Endothelial cell of umbilical vein (primary cell): ENCODE data around the gene EYS. TPM values are rescaled to one million over a fixed set of nuclear protein-coding genes. Genes with fewer than 3 reads are reported as not detected.

Source experiments
- BruUV-seq: library from RNA; stranded (reverse); fragments of 400-500 nt; replicated peaks from 2 replicates; lab custom pipeline; 2021; lab: Mats Ljungman, UMichigan
- CTCF ChIA-PET: fragments of 300-600, 350-600 bp; sonication (Branson Sonifier 250); formaldehyde crosslinking; loops from one replicate; lab custom pipeline; 2021; ENCODE audit warnings: antibody characterized with exemption, inconsistent platforms; lab: Charles Lee
- POLR2A ChIA-PET: fragments of 300-600, 350-600 bp; sonication (Branson Sonifier 250); formaldehyde crosslinking; loops from one replicate; lab custom pipeline; 2021; ENCODE audit warnings: antibody characterized with exemption, inconsistent platforms; lab: Charles Lee
- DNase-seq: peaks from one replicate; pipeline ENCODE4 v3.0.0-alpha.2; 2011; ENCODE audit warnings: low read depth, low spot score
- FAIRE-seq: peaks from 2 replicates; lab custom pipeline; 2011; peaks lifted over from hg19 to GRCh38; lab: Jason Lieb, UNC
- H2AFZ ChIP-seq: 2 replicates; pipeline ENCODE4 v1.6.0; 2012; ENCODE audit warnings: low read depth, low read length, control low read depth, inconsistent platforms
- H3K27ac ChIP-seq: 2 replicates; pipeline ENCODE4 v1.5.1; 2011; ENCODE audit warnings: low read depth, mild to moderate bottlenecking, control low read depth, low read length, moderate library complexity; ENCODE audit not compliant: insufficient read depth
- H3K27me3 ChIP-seq, 2 experiments: 2 replicates each; pipeline versions ENCODE4 v1.6.0 to v1.6.1; 2011; ENCODE audit warnings: low read length in 2 of 2, mixed read lengths in 1 of 2; ENCODE audit not compliant: control insufficient read depth in 2 of 2, insufficient read depth in 2 of 2
- H3K36me3 ChIP-seq, 2 experiments: 2 replicates in 1 of 2; 3 replicates in 1 of 2; pipeline ENCODE4 v1.5.1; 2011; ENCODE audit warnings: low read length in 2 of 2, mild to moderate bottlenecking in 1 of 2, moderate library complexity in 1 of 2; ENCODE audit not compliant: control insufficient read depth in 2 of 2, insufficient read depth in 2 of 2; ENCODE audit errors: extremely low read depth in 1 of 2
- H3K4me1 ChIP-seq: 3 replicates; pipeline ENCODE4 v1.5.1; 2011; ENCODE audit warnings: mild to moderate bottlenecking, low read length; ENCODE audit not compliant: control insufficient read depth, insufficient read depth; ENCODE audit errors: extremely low read depth
- H3K4me2 ChIP-seq: 2 replicates; pipeline ENCODE4 v1.6.1; 2011; ENCODE audit warnings: low read length, control low read depth, mixed read lengths; ENCODE audit not compliant: insufficient read depth
- H3K4me3 ChIP-seq, 3 experiments: fragments of 200-600 bp in 1 of 3; sonication (generic), shearing (Covaris generic) in 1 of 3; replicated peaks in 1 of 3; 2 replicates each; pipeline ENCODE4 v1.5.1; 2011 to 2016; ENCODE audit warnings: control low read depth in 3 of 3, low read length in 3 of 3, mild to moderate bottlenecking in 2 of 3, inconsistent platforms in 1 of 3, low read depth in 1 of 3, moderate library complexity in 1 of 3; ENCODE audit not compliant: insufficient read depth in 1 of 3
- H3K79me2 ChIP-seq: 2 replicates; pipeline ENCODE4 v1.6.0; 2012; ENCODE audit warnings: low read length, inconsistent platforms; ENCODE audit not compliant: control insufficient read depth, insufficient read depth
- H3K9ac ChIP-seq: replicated peaks from 2 replicates; pipeline ENCODE3; 2011; ENCODE audit warnings: low read length, control low read depth; ENCODE audit not compliant: insufficient read depth; ENCODE audit errors: extremely low read depth
- H3K9me1 ChIP-seq: replicated peaks from 3 replicates; pipeline ENCODE4 v1.6.0; 2011; ENCODE audit warnings: mild to moderate bottlenecking, low read length; ENCODE audit not compliant: control insufficient read depth, insufficient read depth; ENCODE audit errors: extremely low read depth
- H3K9me3 ChIP-seq: replicated peaks from 2 replicates; pipeline ENCODE4 v1.5.1; 2012; ENCODE audit warnings: low read length, inconsistent platforms; ENCODE audit not compliant: control insufficient read depth, insufficient read depth
- H4K20me1 ChIP-seq: replicated peaks from 2 replicates; pipeline ENCODE3; 2011; ENCODE audit warnings: mild to moderate bottlenecking, low read length; ENCODE audit not compliant: control insufficient read depth, insufficient read depth; ENCODE audit errors: extremely low read depth
- CTCF ChIP-seq, 2 donors: IDR thresholded peaks; 1 replicate in 1 of 2; 2 replicates in 1 of 2; pipeline ENCODE4 v1.5.1; 2011; ENCODE audit warnings: low read length in 2 of 2, mild to moderate bottlenecking in 2 of 2, moderate library complexity in 2 of 2, control low read depth in 1 of 2, inconsistent platforms in 1 of 2, low read depth in 1 of 2; ENCODE audit not compliant: insufficient read depth in 1 of 2; ENCODE audit errors: extremely low read depth in 1 of 2
- EZH2 ChIP-seq: IDR thresholded peaks from 2 replicates; pipeline ENCODE4 v1.6.1; 2012; ENCODE audit warnings: borderline replicate concordance, low read depth, mild to moderate bottlenecking, moderate library complexity, low read length, inconsistent platforms; ENCODE audit not compliant: severe bottlenecking
- FOS ChIP-seq: IDR thresholded peaks from 2 replicates; pipeline ENCODE4 v1.6.1; 2011; ENCODE audit warnings: mild to moderate bottlenecking, low read length, moderate library complexity, borderline replicate concordance; ENCODE audit not compliant: insufficient read depth
- GATA2 ChIP-seq: IDR thresholded peaks from 2 replicates; pipeline ENCODE4 v1.7.0; 2011; ENCODE audit warnings: low read depth, mild to moderate bottlenecking, moderate library complexity, mixed read lengths, low read length; ENCODE audit not compliant: insufficient read length, insufficient read depth
- JUN ChIP-seq: IDR thresholded peaks from 2 replicates; pipeline ENCODE4 v1.6.1; 2011; ENCODE audit warnings: borderline replicate concordance, low read depth; ENCODE audit not compliant: insufficient read length, insufficient read depth
- MAX ChIP-seq: IDR thresholded peaks from 2 replicates; pipeline ENCODE4 v1.6.1; 2011; ENCODE audit not compliant: insufficient read depth, insufficient read length
- MYC ChIP-seq: IDR thresholded peaks from one replicate; pipeline ENCODE4 v1.6.1; 2011; ENCODE audit warnings: mild to moderate bottlenecking, low read depth, low read length
- POLR2A ChIP-seq: IDR thresholded peaks from 2 replicates; pipeline ENCODE4 v1.6.1; 2012; ENCODE audit warnings: low read depth, mild to moderate bottlenecking, control low read depth, low read length
- POLR2AphosphoS5 ChIP-seq: IDR thresholded peaks from 2 replicates; pipeline ENCODE4 v1.6.1; 2012; ENCODE audit warnings: low read depth, mild to moderate bottlenecking, control low read depth, low read length, moderate library complexity; ENCODE audit not compliant: insufficient read depth
- dilution Hi-C: fragments of 300-500 bp; cut with MboI; formaldehyde crosslinking; loops from one replicate; pipeline ENCODE4 v1.15.0; 2019; ENCODE audit warnings: low sequenced_read_pairs; ENCODE audit not compliant: extremely low pct_ligation_motif_present
- intact Hi-C: fragments of 100-400 bp; cut with micrococcal nuclease; formaldehyde crosslinking; loops from one replicate; pipeline ENCODE4 v1.10.0; 2022
- polyA plus RNA-seq, 4 experiments: library from polyadenylated mRNA; depleted of rRNA in 3 of 4; stranded (reverse) in 3 of 4; unstranded in 1 of 4; fragments of >200 nt; gene quantifications; 2 replicates each; pipeline versions ENCODE4 v1.2.1 to v1.2.3, GENCODE V29; 2011 to 2012; ENCODE audit warnings: missing spikeins in 1 of 4
- total RNA-seq: library from RNA; stranded (reverse); gene quantifications from 2 replicates; pipeline ENCODE4 v1.2.3, GENCODE V29; 2021

EYS gene
- total and polyA plus RNA-seq, 2 donors (not counting 3 experiments of a cell fraction or from before 2014, with no cell fraction given): 0.01 to 0.27 TPM

GRCh38 chr6:65667916-65668656, 38.9 kb downstream of the EYS start:
- Histone ChIP-seq H3K9me3 (no peaks in the 10 kb centered on the region), H3K4me2 (no peak overlapping the region), H3K9ac (no peak overlapping the region), H3K36me3 (no peaks in the 10 kb centered on the region), H3K79me2 (no peaks in the 10 kb centered on the region), H3K27ac (no peak overlapping the region), H4K20me1 (no peaks in the 10 kb centered on the region), H3K9me1 (no peaks in the 10 kb centered on the region), H3K4me1 (no peaks in the 10 kb centered on the region), H2AFZ (no peak overlapping the region), H3K27me3 (no peaks in the 10 kb centered on the region), H3K4me3 (no peak overlapping the region)
- DNase-seq (no peak), FAIRE-seq (no peak)
- intact Hi-C loops (no loop called here), dilution Hi-C loops (no loop called here)
- ChIA-PET POLR2A (no interaction called here), CTCF (no interaction called here)
- TF ChIP-seq MYC: no peak
- TF ChIP-seq EZH2: no peak
- TF ChIP-seq GATA2: no peak
- TF ChIP-seq MAX: no peak
- TF ChIP-seq POLR2A: no peak
- no peak for TF ChIP-seq CTCF (IDR thresholded peaks at IDR 0.05; ENCODE audit: extremely low read depth in 1 of 2, insufficient read depth in 1 of 2, low read depth in 1 of 2, low read length in 2 of 2)
- TF ChIP-seq FOS: no peak
- TF ChIP-seq POLR2AphosphoS5: no peak
- no peak for TF ChIP-seq JUN
- no TSS peak for BruUV-seq
